ENCODE results near the gene SEMA3C. TPM values are rescaled to one million over a fixed set of nuclear protein-coding genes. Genes with fewer than 3 reads are reported as not detected.

Gene SEMA3C
- polyA plus RNA-seq, 1 donor from 2014 or later: 386 TPM

GRCh38 chr7:80851896-80852476 lies 66.9 kb downstream of the SEMA3C start:
- no peaks in the 10 kb centered on the region for H3K36me3 ChIP-seq (ENCODE audit: insufficient read depth, low read length)
- no peaks in the 10 kb centered on the region for H4K20me1 ChIP-seq (ENCODE audit: insufficient read depth)
- no peaks in the 10 kb centered on the region for H3K9me2 ChIP-seq (ENCODE audit: insufficient read depth, low read length)
- no peaks in the 10 kb centered on the region for H3K27me3 ChIP-seq (ENCODE audit: insufficient read depth, low read depth, low read length)
- no peaks in the 10 kb centered on the region for H3K9me3 ChIP-seq (ENCODE audit: low read length)
- no peak overlapping the region for H3K9ac ChIP-seq (ENCODE audit: low read length)
- TF ChIP-seq SMC3 (conservative IDR thresholded peaks at IDR 0.05; ENCODE audit: poor library complexity) (no peak), RAD21 (conservative IDR thresholded peaks at IDR 0.05) (no peak)
- TF ChIP-seq, protein P1, sequence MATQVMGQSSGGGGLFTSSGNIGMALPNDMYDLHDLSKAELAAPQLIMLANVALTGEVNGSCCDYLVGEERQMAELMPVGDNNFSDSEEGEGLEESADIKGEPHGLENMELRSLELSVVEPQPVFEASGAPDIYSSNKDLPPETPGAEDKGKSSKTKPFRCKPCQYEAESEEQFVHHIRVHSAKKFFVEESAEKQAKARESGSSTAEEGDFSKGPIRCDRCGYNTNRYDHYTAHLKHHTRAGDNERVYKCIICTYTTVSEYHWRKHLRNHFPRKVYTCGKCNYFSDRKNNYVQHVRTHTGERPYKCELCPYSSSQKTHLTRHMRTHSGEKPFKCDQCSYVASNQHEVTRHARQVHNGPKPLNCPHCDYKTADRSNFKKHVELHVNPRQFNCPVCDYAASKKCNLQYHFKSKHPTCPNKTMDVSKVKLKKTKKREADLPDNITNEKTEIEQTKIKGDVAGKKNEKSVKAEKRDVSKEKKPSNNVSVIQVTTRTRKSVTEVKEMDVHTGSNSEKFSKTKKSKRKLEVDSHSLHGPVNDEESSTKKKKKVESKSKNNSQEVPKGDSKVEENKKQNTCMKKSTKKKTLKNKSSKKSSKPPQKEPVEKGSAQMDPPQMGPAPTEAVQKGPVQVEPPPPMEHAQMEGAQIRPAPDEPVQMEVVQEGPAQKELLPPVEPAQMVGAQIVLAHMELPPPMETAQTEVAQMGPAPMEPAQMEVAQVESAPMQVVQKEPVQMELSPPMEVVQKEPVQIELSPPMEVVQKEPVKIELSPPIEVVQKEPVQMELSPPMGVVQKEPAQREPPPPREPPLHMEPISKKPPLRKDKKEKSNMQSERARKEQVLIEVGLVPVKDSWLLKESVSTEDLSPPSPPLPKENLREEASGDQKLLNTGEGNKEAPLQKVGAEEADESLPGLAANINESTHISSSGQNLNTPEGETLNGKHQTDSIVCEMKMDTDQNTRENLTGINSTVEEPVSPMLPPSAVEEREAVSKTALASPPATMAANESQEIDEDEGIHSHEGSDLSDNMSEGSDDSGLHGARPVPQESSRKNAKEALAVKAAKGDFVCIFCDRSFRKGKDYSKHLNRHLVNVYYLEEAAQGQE (IDR thresholded peaks at IDR 0.05; ENCODE audit: borderline replicate concordance): no peak
- no peak overlapping the region for H2AFZ ChIP-seq (ENCODE audit: low read depth, low read length)
- no peak overlapping the region for H3K27ac ChIP-seq (ENCODE audit: low read length)
- peaks cover 16% of the 10 kb centered on the region for H3K79me2 ChIP-seq (replicated peaks; ENCODE audit: insufficient read depth, low read length)
- no peaks in the 10 kb centered on the region for H3F3A ChIP-seq (ENCODE audit: insufficient read depth, low read length, poor library complexity, severe bottlenecking)
- H3K4me3 ChIP-seq (ENCODE audit: low read length): no peak overlapping the region
- no peak overlapping the region for H3K4me2 ChIP-seq (ENCODE audit: low read length)

DNA sequence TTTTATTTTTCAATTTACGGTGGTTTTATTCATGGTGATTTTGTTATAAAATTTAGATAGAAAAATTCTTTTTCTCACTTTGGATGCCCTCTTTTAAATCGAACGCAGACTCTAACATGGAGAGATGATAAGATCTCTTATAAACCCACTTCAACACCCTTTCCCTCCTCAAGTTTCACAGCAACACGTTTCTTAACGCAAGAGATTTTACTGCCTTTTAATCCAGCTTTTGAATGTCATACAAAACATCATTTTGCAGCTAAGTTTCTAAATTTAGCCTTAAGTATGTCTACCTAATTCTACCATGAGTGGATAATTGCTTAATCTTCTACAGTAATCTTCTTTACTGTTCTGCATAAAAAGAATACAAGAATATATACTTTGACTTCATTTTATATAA lies 70.0 kb downstream of the SEMA3C start:
- TF ChIP-seq MXI1 (conservative IDR thresholded peaks at IDR 0.05; ENCODE audit: poor library complexity, severe bottlenecking) (no peak), SMC3 (conservative IDR thresholded peaks at IDR 0.05; ENCODE audit: poor library complexity) (no peak), EZH2 (IDR thresholded peaks at IDR 0.05; ENCODE audit: borderline replicate concordance, insufficient read depth, low read length, poor library complexity, severe bottlenecking) (no peak), EP300 (conservative IDR thresholded peaks at IDR 0.05; ENCODE audit: poor library complexity, severe bottlenecking) (no peak)

DNA sequence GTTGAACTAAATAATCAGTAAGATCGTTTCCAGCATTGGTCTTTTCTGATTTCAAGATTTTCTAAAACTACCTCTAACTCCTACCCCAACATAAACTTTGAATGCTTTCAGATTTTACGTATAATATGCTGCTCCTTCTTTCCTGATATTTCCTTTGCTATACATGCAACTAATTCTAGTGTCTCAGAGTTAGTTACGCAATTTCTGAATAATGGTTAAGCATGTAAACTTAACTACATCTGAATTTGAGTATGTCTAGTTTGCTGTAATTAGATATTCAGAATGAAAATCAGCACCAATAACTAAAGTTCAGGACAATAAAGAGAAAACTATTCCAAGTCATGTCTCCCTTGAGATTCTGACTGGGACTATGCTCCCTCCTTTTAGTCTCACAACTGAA lies 71.0 kb downstream of the SEMA3C start:
- Histone ChIP-seq H4K20me1 (ENCODE audit: insufficient read depth) (no peaks in the 10 kb centered on the region), H3K9me3 (ENCODE audit: low read length) (no peaks in the 10 kb centered on the region), H3K36me3 (ENCODE audit: insufficient read depth, low read length) (peaks cover 5% of the 10 kb centered on the region), H3F3A (ENCODE audit: insufficient read depth, low read length, poor library complexity, severe bottlenecking) (no peaks in the 10 kb centered on the region), H3K27ac (ENCODE audit: low read length) (no peak overlapping the region), H3K4me2 (ENCODE audit: low read length) (no peak overlapping the region), H3K79me2 (replicated peaks; ENCODE audit: insufficient read depth, low read length) (peaks cover 16% of the 10 kb centered on the region), H3K4me3 (ENCODE audit: low read length) (no peak overlapping the region), H3K9ac (ENCODE audit: low read length) (no peak overlapping the region), H2AFZ (ENCODE audit: low read depth, low read length) (no peak overlapping the region), H3K9me2 (ENCODE audit: insufficient read depth, low read length) (no peaks in the 10 kb centered on the region), H3K27me3 (ENCODE audit: insufficient read depth, low read depth, low read length) (no peaks in the 10 kb centered on the region)
- TF ChIP-seq, protein P1 (IDR thresholded peaks at IDR 0.05; ENCODE audit: borderline replicate concordance): no peak
- no peak for TF ChIP-seq MXI1 (conservative IDR thresholded peaks at IDR 0.05; ENCODE audit: poor library complexity, severe bottlenecking)
- TF ChIP-seq, protein P2, sequence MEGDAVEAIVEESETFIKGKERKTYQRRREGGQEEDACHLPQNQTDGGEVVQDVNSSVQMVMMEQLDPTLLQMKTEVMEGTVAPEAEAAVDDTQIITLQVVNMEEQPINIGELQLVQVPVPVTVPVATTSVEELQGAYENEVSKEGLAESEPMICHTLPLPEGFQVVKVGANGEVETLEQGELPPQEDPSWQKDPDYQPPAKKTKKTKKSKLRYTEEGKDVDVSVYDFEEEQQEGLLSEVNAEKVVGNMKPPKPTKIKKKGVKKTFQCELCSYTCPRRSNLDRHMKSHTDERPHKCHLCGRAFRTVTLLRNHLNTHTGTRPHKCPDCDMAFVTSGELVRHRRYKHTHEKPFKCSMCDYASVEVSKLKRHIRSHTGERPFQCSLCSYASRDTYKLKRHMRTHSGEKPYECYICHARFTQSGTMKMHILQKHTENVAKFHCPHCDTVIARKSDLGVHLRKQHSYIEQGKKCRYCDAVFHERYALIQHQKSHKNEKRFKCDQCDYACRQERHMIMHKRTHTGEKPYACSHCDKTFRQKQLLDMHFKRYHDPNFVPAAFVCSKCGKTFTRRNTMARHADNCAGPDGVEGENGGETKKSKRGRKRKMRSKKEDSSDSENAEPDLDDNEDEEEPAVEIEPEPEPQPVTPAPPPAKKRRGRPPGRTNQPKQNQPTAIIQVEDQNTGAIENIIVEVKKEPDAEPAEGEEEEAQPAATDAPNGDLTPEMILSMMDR (IDR thresholded peaks at IDR 0.05; ENCODE audit: poor library complexity, severe bottlenecking): no peak
- no peak for TF ChIP-seq TAF1 (IDR thresholded peaks at IDR 0.05; ENCODE audit: low read depth)
- TF ChIP-seq EZH2 (IDR thresholded peaks at IDR 0.05; ENCODE audit: borderline replicate concordance, insufficient read depth, low read length, poor library complexity, severe bottlenecking): no peak
- no peak for TF ChIP-seq SMC3 (conservative IDR thresholded peaks at IDR 0.05; ENCODE audit: poor library complexity)
- TF ChIP-seq RAD21 (conservative IDR thresholded peaks at IDR 0.05): no peak
- no peak for TF ChIP-seq POLR2AphosphoS5 (IDR thresholded peaks at IDR 0.05)
- TF ChIP-seq EP300 (conservative IDR thresholded peaks at IDR 0.05; ENCODE audit: poor library complexity, severe bottlenecking): no peak

More for the DNA sequence above, 70.0 kb downstream of the SEMA3C start:
- peaks cover 13% of the 10 kb centered on the region for H3K79me2 ChIP-seq (replicated peaks; ENCODE audit: insufficient read depth, low read length)
- no peak overlapping the region for H3K27ac ChIP-seq (ENCODE audit: low read length)
- peaks cover 4% of the 10 kb centered on the region for H3K36me3 ChIP-seq (ENCODE audit: insufficient read depth, low read length)
- no peaks in the 10 kb centered on the region for H3F3A ChIP-seq (ENCODE audit: insufficient read depth, low read length, poor library complexity, severe bottlenecking)
- H3K9ac ChIP-seq (ENCODE audit: low read length): no peak overlapping the region
- H3K4me3 ChIP-seq (ENCODE audit: low read length): no peak overlapping the region
- no peak overlapping the region for H2AFZ ChIP-seq (ENCODE audit: low read depth, low read length)
- no peak overlapping the region for H3K4me2 ChIP-seq (ENCODE audit: low read length)
- no peaks in the 10 kb centered on the region for H3K9me2 ChIP-seq (ENCODE audit: insufficient read depth, low read length)
- no peaks in the 10 kb centered on the region for H4K20me1 ChIP-seq (ENCODE audit: insufficient read depth)
- no peaks in the 10 kb centered on the region for H3K9me3 ChIP-seq (ENCODE audit: low read length)
- H3K27me3 ChIP-seq (ENCODE audit: insufficient read depth, low read depth, low read length): no peaks in the 10 kb centered on the region

Measured in neural cell (in vitro differentiated cells).